GM18909 (cell line): ENCODE data around the gene ADGRD1.

Experiments
- ATAC-seq: cut with Tn5 transposase; IDR thresholded peaks from one replicate; pipeline ENCODE4 v1.9.1; 2021; ENCODE audit warnings: mild to moderate bottlenecking; ENCODE audit not compliant: unreplicated experiment, poor library complexity

Gene ADGRD1

GRCh38 chr12:131034631-131035244 lies 81.0 kb downstream of the ADGRD1 start:
- no peak for ATAC-seq

- no peak for ATAC-seq
These were observed 81.6 kb downstream of the ADGRD1 start for GRCh38 chr12:131035245-131035681.

GRCh38 chr12:131038159-131038558 lies 84.5 kb downstream of the ADGRD1 start:
- no peak for ATAC-seq

- ATAC-seq: no peak
These were observed 85.5 kb downstream of the ADGRD1 start for GRCh38 chr12:131038961-131039950.

GRCh38 chr12:131040491-131040890 lies 86.8 kb downstream of the ADGRD1 start:
- ATAC-seq: no peak

GRCh38 chr12:131041216-131041967 lies 87.7 kb downstream of the ADGRD1 start:
- no peak for ATAC-seq

GRCh38 chr12:131041968-131042833 lies 88.5 kb downstream of the ADGRD1 start:
- no peak for ATAC-seq

GRCh38 chr12:131042834-131043245 lies 89.1 kb downstream of the ADGRD1 start:
- ATAC-seq: no peak

- no peak for ATAC-seq
These were observed 89.7 kb downstream of the ADGRD1 start for GRCh38 chr12:131043401-131043871.

- ATAC-seq: no peak
These were observed 90.4 kb downstream of the ADGRD1 start for GRCh38 chr12:131044136-131044535.

GRCh38 chr12:131044760-131045381 lies 91.2 kb downstream of the ADGRD1 start:
- ATAC-seq: no peak

GRCh38 chr12:131045705-131046460 lies 92.2 kb downstream of the ADGRD1 start:
- ATAC-seq: no peak

GRCh38 chr12:131046813-131047788 lies 93.4 kb downstream of the ADGRD1 start:
- no peak for ATAC-seq

GRCh38 chr12:131047789-131048610 lies 94.3 kb downstream of the ADGRD1 start:
- no peak for ATAC-seq

- no peak for ATAC-seq
These were observed 94.9 kb downstream of the ADGRD1 start for GRCh38 chr12:131048611-131048990.

GRCh38 chr12:131049002-131049401 lies 95.3 kb downstream of the ADGRD1 start:
- ATAC-seq: no peak
